ENCODE results near the gene EGFL7. TPM values are rescaled to one million over a fixed set of nuclear protein-coding genes. Genes with fewer than 3 reads are reported as not detected.

Gene EGFL7
- total RNA-seq, 1 donor: 3.3 TPM

DNA sequence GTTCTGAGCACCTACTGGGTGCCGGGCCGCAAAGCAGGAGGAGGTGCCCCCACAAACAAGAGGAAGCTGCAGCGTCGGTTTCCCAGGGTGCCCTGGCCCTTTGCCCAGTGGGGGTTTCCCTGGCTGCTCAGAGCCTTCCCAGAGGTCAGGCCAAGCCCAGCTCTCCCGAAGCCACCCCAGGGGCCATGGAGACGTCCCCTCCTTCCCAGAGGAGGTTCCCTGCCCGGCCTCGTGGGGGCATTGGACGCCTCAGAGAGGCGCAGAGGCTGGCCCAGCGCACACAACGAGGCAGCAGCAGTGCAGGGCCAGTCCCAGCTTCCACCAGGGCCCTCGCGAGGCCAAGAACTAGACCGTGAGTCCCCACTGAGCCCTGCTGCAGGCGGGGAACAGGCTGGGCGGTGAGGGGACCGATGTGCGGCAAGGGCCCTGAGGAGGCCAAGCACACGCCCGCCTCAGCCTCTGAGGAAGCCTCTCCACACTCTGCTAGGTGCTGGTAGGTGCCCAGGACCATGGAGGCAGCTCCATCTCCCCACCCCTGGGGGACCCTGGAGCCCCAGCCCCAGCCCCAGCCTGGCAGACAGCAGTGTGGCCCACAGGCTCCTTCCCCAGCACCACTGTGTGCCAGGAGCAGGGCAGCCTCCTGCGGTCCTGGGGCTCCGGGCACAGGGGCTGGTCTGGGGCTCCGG, 56.6 kb downstream of the EGFL7 start:
- Histone ChIP-seq H3K27ac (ENCODE audit: low read depth, low read length) (no peak overlapping the region), H2AFZ (ENCODE audit: low read length) (no peak overlapping the region), H3K36me3 (ENCODE audit: insufficient read depth, low read length) (peaks cover 18% of the 10 kb centered on the region), H3K9me3 (ENCODE audit: low read depth, low read length) (no peaks in the 10 kb centered on the region), H3K27me3 (ENCODE audit: insufficient read depth, low read length) (no peaks in the 10 kb centered on the region), H3K4me1 (ENCODE audit: insufficient read depth, low read length) (peaks cover 7% of the 10 kb centered on the region), H3K79me2 (ENCODE audit: insufficient read depth, low read length) (peaks cover 2% of the 10 kb centered on the region), H3K4me3 (ENCODE audit: insufficient read depth, low read length) (no peak overlapping the region), H3K4me2 (ENCODE audit: insufficient read depth, low read length) (no peak overlapping the region), H4K20me1 (ENCODE audit: insufficient read depth, low read length) (peaks cover 35% of the 10 kb centered on the region)
- DNase-seq (ENCODE audit: insufficient read length, low spot score, missing footprints): peak; percentile 82
- TF ChIP-seq, protein P1, sequence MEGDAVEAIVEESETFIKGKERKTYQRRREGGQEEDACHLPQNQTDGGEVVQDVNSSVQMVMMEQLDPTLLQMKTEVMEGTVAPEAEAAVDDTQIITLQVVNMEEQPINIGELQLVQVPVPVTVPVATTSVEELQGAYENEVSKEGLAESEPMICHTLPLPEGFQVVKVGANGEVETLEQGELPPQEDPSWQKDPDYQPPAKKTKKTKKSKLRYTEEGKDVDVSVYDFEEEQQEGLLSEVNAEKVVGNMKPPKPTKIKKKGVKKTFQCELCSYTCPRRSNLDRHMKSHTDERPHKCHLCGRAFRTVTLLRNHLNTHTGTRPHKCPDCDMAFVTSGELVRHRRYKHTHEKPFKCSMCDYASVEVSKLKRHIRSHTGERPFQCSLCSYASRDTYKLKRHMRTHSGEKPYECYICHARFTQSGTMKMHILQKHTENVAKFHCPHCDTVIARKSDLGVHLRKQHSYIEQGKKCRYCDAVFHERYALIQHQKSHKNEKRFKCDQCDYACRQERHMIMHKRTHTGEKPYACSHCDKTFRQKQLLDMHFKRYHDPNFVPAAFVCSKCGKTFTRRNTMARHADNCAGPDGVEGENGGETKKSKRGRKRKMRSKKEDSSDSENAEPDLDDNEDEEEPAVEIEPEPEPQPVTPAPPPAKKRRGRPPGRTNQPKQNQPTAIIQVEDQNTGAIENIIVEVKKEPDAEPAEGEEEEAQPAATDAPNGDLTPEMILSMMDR (IDR thresholded peaks at IDR 0.05; ENCODE audit: extremely low read depth, low read depth, low read length): no peak

DNA sequence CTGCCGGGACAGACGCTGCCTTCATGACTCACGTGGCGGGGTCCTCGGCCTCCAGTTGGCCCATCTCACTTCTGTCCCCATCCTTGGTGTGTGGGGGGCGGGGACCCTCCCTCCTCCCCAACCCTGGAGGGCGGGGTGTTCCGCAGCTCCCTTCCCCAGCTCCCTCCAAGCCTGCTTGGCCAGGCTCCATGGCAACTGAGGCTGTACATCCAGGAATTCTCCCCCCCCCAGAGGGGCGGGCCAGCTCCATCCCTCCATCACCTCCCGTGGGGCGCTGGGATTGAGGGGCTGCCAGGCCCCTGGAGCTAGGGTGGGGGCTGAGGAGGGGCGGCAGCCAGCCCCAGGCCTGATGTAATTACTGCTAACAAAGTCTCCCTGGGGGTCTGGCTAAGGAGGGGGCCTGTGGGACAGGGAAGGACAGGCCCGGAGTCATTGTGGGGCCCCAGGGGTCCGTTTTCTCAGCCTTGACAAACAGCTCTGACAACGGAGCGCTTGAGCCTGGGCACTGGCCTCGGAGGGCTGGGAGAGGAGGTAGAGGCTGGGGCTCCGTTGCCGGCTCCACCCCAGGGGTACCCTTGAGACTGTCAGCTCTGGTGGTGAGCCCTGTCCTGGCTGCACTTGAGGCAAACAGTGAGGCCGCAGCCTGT, 57.7 kb downstream of the EGFL7 start:
- Histone ChIP-seq H3K36me3 (ENCODE audit: insufficient read depth, low read length) (peaks cover 27% of the 10 kb centered on the region), H2AFZ (ENCODE audit: low read length) (no peak overlapping the region), H3K4me2 (ENCODE audit: insufficient read depth, low read length) (no peak overlapping the region), H3K9me3 (ENCODE audit: low read depth, low read length) (no peaks in the 10 kb centered on the region), H3K79me2 (ENCODE audit: insufficient read depth, low read length) (peaks cover 5% of the 10 kb centered on the region), H3K27ac (ENCODE audit: low read depth, low read length) (no peak overlapping the region), H4K20me1 (ENCODE audit: insufficient read depth, low read length) (peaks cover 42% of the 10 kb centered on the region), H3K4me1 (ENCODE audit: insufficient read depth, low read length) (peaks cover 7% of the 10 kb centered on the region), H3K4me3 (ENCODE audit: insufficient read depth, low read length) (no peak overlapping the region), H3K27me3 (ENCODE audit: insufficient read depth, low read length) (no peaks in the 10 kb centered on the region)
- peak; percentile 92 for DNase-seq (ENCODE audit: insufficient read length, low spot score, missing footprints)
- TF ChIP-seq, protein P1 (IDR thresholded peaks at IDR 0.05; ENCODE audit: extremely low read depth, low read depth, low read length): no peak

DNA sequence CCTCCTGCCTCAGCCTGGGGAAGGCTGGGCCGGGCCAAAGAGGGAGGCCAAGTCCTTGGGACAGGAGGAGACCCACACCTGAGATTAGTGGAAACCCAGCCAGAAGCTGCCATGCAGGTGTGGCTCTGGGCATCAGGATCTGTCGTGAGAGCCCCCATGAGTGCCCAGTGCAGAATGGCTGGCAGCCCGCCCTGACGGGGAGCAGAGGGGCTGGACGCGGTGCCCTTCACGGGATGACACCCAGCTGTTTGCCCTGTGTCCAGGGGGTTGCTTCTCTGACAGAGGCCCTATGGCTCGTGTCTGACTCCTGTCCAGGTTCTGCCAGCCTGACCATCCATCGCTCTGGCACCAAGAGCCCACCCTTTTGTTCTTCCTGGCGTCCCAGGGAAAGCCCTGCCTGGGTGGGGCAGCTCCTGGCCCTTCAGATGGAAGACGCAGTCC, 58.2 kb downstream of the EGFL7 start:
- Histone ChIP-seq H3K27me3 (ENCODE audit: insufficient read depth, low read length) (no peaks in the 10 kb centered on the region), H3K9me3 (ENCODE audit: low read depth, low read length) (no peaks in the 10 kb centered on the region), H3K4me2 (ENCODE audit: insufficient read depth, low read length) (no peak overlapping the region), H3K4me3 (ENCODE audit: insufficient read depth, low read length) (no peak overlapping the region), H2AFZ (ENCODE audit: low read length) (no peak overlapping the region), H3K27ac (ENCODE audit: low read depth, low read length) (no peak overlapping the region), H3K79me2 (ENCODE audit: insufficient read depth, low read length) (peaks cover 11% of the 10 kb centered on the region), H3K4me1 (ENCODE audit: insufficient read depth, low read length) (peaks cover 12% of the 10 kb centered on the region), H3K36me3 (ENCODE audit: insufficient read depth, low read length) (peaks cover 32% of the 10 kb centered on the region), H4K20me1 (ENCODE audit: insufficient read depth, low read length) (peaks cover 47% of the 10 kb centered on the region)
- no peak for DNase-seq (ENCODE audit: insufficient read length, low spot score, missing footprints)
- TF ChIP-seq, protein P1 (IDR thresholded peaks at IDR 0.05; ENCODE audit: extremely low read depth, low read depth, low read length): no peak

DNA sequence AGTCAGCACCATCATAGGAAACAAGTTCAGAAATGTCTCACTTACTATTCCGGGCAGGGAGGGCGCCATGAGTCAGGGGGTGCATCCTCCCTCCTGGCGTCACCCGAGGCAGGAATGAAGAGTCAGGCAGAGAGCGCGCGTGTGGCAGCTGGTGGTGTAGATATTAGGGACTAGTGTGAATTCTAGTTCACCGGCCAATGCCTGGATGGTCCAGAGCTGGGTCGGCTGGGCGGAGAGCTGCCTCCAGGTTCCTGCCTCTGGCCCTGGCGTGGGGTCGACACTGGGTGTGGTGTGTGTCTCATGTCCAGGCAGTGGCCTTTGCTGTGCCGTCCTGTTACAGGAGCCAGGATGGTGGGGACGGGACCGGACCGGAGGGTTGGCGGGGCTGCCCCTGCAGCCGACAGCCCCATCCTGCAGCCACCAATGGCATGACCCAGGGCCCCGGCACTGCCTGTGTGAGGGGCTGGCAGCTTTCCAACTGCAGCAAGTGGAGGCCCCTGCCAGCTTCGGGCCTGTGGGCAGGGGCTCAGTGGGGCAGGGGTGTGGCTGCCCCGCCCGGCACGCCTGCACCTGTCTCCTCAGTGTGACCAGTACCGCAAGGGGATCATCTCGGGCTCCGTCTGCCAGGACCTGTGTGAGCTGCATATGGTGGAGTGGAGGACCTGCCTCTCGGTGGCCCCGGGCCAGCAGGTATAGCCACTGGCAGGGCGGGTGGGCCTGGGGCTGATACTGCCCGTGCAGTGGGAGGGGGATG, 58.8 kb downstream of the EGFL7 start:
- peaks cover 18% of the 10 kb centered on the region for H3K4me1 ChIP-seq (ENCODE audit: insufficient read depth, low read length)
- peaks cover 17% of the 10 kb centered on the region for H3K79me2 ChIP-seq (ENCODE audit: insufficient read depth, low read length)
- no peak overlapping the region for H3K27ac ChIP-seq (ENCODE audit: low read depth, low read length)
- H3K9me3 ChIP-seq (ENCODE audit: low read depth, low read length): no peaks in the 10 kb centered on the region
- H3K36me3 ChIP-seq (ENCODE audit: insufficient read depth, low read length): peaks cover 38% of the 10 kb centered on the region
- no peak overlapping the region for H2AFZ ChIP-seq (ENCODE audit: low read length)
- no peaks in the 10 kb centered on the region for H3K27me3 ChIP-seq (ENCODE audit: insufficient read depth, low read length)
- peaks cover 53% of the 10 kb centered on the region for H4K20me1 ChIP-seq (ENCODE audit: insufficient read depth, low read length)
- TF ChIP-seq, protein P1 (IDR thresholded peaks at IDR 0.05; ENCODE audit: extremely low read depth, low read depth, low read length): no peak
- no peak overlapping the region for H3K4me2 ChIP-seq (ENCODE audit: insufficient read depth, low read length)
- no peak overlapping the region for H3K4me3 ChIP-seq (ENCODE audit: insufficient read depth, low read length)
- peak; percentile 100 for DNase-seq (ENCODE audit: insufficient read length, low spot score, missing footprints)
